Muscle layer of colon (tissue), 2 donors: ENCODE results near the gene BRK1.
"Not testable (repeated sequence)": the region's sequence is repeated elsewhere in the genome, so short reads cannot be mapped to it uniquely, and the experiment has no call there.

Source experiments
- H3K27ac ChIP-seq: one replicate; pipeline ENCODE4 v1.7.0; 2013; ENCODE audit warnings: low read depth, mild to moderate bottlenecking, low read length, moderate library complexity
- H3K27me3 ChIP-seq, 2 donors: one replicate each; pipeline ENCODE4 v1.7.0; 2013; ENCODE audit warnings: low read length in 2 of 2, mild to moderate bottlenecking in 2 of 2; ENCODE audit not compliant: insufficient read depth in 2 of 2, control insufficient read depth in 1 of 2
- H3K36me3 ChIP-seq: one replicate; pipeline ENCODE4 v1.7.0; 2013; ENCODE audit warnings: mild to moderate bottlenecking, low read length; ENCODE audit not compliant: insufficient read depth
- H3K4me1 ChIP-seq: one replicate; pipeline ENCODE4 v1.7.0; 2013; ENCODE audit warnings: mild to moderate bottlenecking, low read length; ENCODE audit not compliant: insufficient read depth
- H3K4me3 ChIP-seq, 2 donors: one replicate each; pipeline ENCODE4 v1.7.0; 2013; ENCODE audit warnings: low read length in 2 of 2, low read depth in 1 of 2, mild to moderate bottlenecking in 1 of 2, moderate library complexity in 1 of 2
- H3K9ac ChIP-seq: one replicate; pipeline ENCODE4 v1.7.0; 2013; ENCODE audit warnings: low read length
- H3K9me3 ChIP-seq: one replicate; pipeline ENCODE4 v1.7.0; 2013; ENCODE audit warnings: mild to moderate bottlenecking, low read length
- donor health status: abdominal sarcoma.
- donor health status: Adenocarcinoma of cecum.

BRK1 gene

GRCh38 chr3:10115326-10116137 lies at the start of gene BRK1:
BRK1 (plus strand) TSS chr3:10115675; CDS start chr3:10115702, 27 bp downstream.
- peak within 1 kb of the TSS; percentile 88 for H3K27ac ChIP-seq
- no peaks in the 10 kb centered on the region for H3K27me3 ChIP-seq
- peaks cover 2% of the 10 kb centered on the region for H3K36me3 ChIP-seq
- peak within 1 kb of the TSS; percentile 78 to 96 for H3K4me3 ChIP-seq
- H3K4me1 ChIP-seq = peaks cover 12% of the 10 kb centered on the region
- H3K9me3 ChIP-seq = no peaks in the 10 kb centered on the region
- H3K9ac ChIP-seq = peak within 1 kb of the TSS; percentile 74

- not testable (repeated sequence) for H3K27ac ChIP-seq, H3K4me1 ChIP-seq, H3K9me3 ChIP-seq, H3K9ac ChIP-seq, H3K36me3 ChIP-seq, H3K27me3 ChIP-seq, H3K4me3 ChIP-seq
Observed at GRCh38 chr3:10070077-10070476, 45.4 kb upstream of the BRK1 start.

GRCh38 chr3:10074666-10075065 lies 40.8 kb upstream of the BRK1 start:
- H3K9ac ChIP-seq = no peak overlapping the region
- no peaks in the 10 kb centered on the region for H3K36me3 ChIP-seq
- H3K4me3 ChIP-seq = no peak overlapping the region
- no peaks in the 10 kb centered on the region for H3K4me1 ChIP-seq
- no peaks in the 10 kb centered on the region for H3K9me3 ChIP-seq
- H3K27me3 ChIP-seq = no peaks in the 10 kb centered on the region
- H3K27ac ChIP-seq = no peak overlapping the region

- Histone ChIP-seq H3K27me3 (no peaks in the 10 kb centered on the region), H3K4me1 (no peaks in the 10 kb centered on the region), H3K36me3 (no peaks in the 10 kb centered on the region)
Observed at GRCh38 chr3:10081871-10082270, 33.6 kb upstream of the BRK1 start.

GRCh38 chr3:10085738-10086137 lies 29.7 kb upstream of the BRK1 start:
- Histone ChIP-seq H3K36me3 (no peaks in the 10 kb centered on the region), H3K27ac (no peak overlapping the region), H3K9me3 (no peaks in the 10 kb centered on the region), H3K4me3 (no peak overlapping the region), H3K27me3 (no peaks in the 10 kb centered on the region), H3K9ac (no peak overlapping the region), H3K4me1 (no peaks in the 10 kb centered on the region)

More at GRCh38 chr3:10081871-10082270, 33.6 kb upstream of the BRK1 start:
- Histone ChIP-seq H3K4me3 (no peak overlapping the region), H3K9ac (no peak overlapping the region), H3K27ac (no peak overlapping the region), H3K9me3 (no peaks in the 10 kb centered on the region)

- Histone ChIP-seq H3K27me3 (no peaks in the 10 kb centered on the region), H3K9me3 (no peaks in the 10 kb centered on the region), H3K4me1 (no peaks in the 10 kb centered on the region), H3K27ac (no peak overlapping the region), H3K36me3 (no peaks in the 10 kb centered on the region), H3K4me3 (no peak overlapping the region), H3K9ac (no peak overlapping the region)
Observed at GRCh38 chr3:10088256-10088655, 27.2 kb upstream of the BRK1 start.

- Histone ChIP-seq H3K9ac (no peak overlapping the region), H3K36me3 (no peaks in the 10 kb centered on the region), H3K4me3 (no peak overlapping the region), H3K9me3 (no peaks in the 10 kb centered on the region), H3K4me1 (no peaks in the 10 kb centered on the region), H3K27me3 (no peaks in the 10 kb centered on the region), H3K27ac (no peak overlapping the region)
Observed at GRCh38 chr3:10090179-10090578, 25.3 kb upstream of the BRK1 start.

GRCh38 chr3:10090774-10091173 lies 24.7 kb upstream of the BRK1 start:
- H3K36me3 ChIP-seq, H3K9me3 ChIP-seq, H3K27ac ChIP-seq, H3K4me3 ChIP-seq, H3K9ac ChIP-seq, H3K4me1 ChIP-seq, H3K27me3 ChIP-seq: not testable (repeated sequence)

GRCh38 chr3:10091387-10091786 lies 24.1 kb upstream of the BRK1 start:
- not testable (repeated sequence) for H3K9me3 ChIP-seq, H3K36me3 ChIP-seq, H3K9ac ChIP-seq, H3K4me1 ChIP-seq, H3K27me3 ChIP-seq, H3K4me3 ChIP-seq, H3K27ac ChIP-seq

- H3K9ac ChIP-seq = no peak overlapping the region
- no peaks in the 10 kb centered on the region for H3K27me3 ChIP-seq
- no peak overlapping the region for H3K27ac ChIP-seq
- no peak overlapping the region for H3K4me3 ChIP-seq
- no peaks in the 10 kb centered on the region for H3K9me3 ChIP-seq
- no peaks in the 10 kb centered on the region for H3K4me1 ChIP-seq
- H3K36me3 ChIP-seq = no peaks in the 10 kb centered on the region
Observed at GRCh38 chr3:10093678-10094077, 21.8 kb upstream of the BRK1 start.

GRCh38 chr3:10099041-10099440 lies 16.4 kb upstream of the BRK1 start:
- Histone ChIP-seq H3K36me3 (no peaks in the 10 kb centered on the region), H3K27ac (no peak overlapping the region), H3K4me3 (no peak overlapping the region), H3K9me3 (no peaks in the 10 kb centered on the region), H3K4me1 (no peaks in the 10 kb centered on the region), H3K9ac (no peak overlapping the region), H3K27me3 (no peaks in the 10 kb centered on the region)

GRCh38 chr3:10106919-10107318 lies 8.6 kb upstream of the BRK1 start:
- Histone ChIP-seq H3K9me3 (no peaks in the 10 kb centered on the region), H3K36me3 (no peaks in the 10 kb centered on the region), H3K27me3 (peaks cover 0 to 5% of the 10 kb centered on the region in 2 donors), H3K9ac (no peak overlapping the region), H3K4me3 (no peak overlapping the region), H3K27ac (no peak overlapping the region), H3K4me1 (no peaks in the 10 kb centered on the region)
